AG10803 (cell line): ENCODE measurements around the gene RC3H1.
"Not testable (repeated sequence)": the region's sequence is repeated elsewhere in the genome, so short reads cannot be mapped to it uniquely, and the experiment has no call there.

Experiments used
- DNase-seq: peaks from one replicate; pipeline ENCODE4 v3.0.0; 2010; ENCODE audit warnings: low read depth
- H3K4me3 ChIP-seq: 2 replicates; pipeline ENCODE4 v1.5.1; 2011; ENCODE audit warnings: mild to moderate bottlenecking, low read length, control low read depth
- TF ChIP-seq, protein P1 (sequence below): conservative IDR thresholded peaks from 2 replicates; pipeline ENCODE4 v1.5.1; 2011; ENCODE audit warnings: mild to moderate bottlenecking, low read length, control low read depth, inconsistent platforms

RC3H1 gene

DNA sequence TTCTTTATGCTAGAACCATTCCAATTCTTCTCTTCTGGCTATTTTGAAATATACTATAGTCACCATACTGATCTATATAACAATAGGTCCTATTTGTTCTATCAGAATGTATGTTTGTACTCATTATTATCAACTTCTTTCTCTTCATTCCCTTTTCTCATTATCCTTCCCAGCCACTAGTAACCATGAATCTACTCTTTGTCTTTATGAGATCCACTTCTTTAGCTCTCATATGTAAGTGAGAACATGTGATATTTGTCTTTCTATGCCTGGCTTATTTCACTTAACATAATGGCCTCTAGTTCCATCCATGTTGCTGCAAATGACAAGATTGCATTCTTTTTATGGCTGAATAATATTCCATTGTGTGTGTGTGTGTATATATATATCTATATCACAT is 31.7 kb upstream of the RC3H1 start:
- TF ChIP-seq, protein P1, sequence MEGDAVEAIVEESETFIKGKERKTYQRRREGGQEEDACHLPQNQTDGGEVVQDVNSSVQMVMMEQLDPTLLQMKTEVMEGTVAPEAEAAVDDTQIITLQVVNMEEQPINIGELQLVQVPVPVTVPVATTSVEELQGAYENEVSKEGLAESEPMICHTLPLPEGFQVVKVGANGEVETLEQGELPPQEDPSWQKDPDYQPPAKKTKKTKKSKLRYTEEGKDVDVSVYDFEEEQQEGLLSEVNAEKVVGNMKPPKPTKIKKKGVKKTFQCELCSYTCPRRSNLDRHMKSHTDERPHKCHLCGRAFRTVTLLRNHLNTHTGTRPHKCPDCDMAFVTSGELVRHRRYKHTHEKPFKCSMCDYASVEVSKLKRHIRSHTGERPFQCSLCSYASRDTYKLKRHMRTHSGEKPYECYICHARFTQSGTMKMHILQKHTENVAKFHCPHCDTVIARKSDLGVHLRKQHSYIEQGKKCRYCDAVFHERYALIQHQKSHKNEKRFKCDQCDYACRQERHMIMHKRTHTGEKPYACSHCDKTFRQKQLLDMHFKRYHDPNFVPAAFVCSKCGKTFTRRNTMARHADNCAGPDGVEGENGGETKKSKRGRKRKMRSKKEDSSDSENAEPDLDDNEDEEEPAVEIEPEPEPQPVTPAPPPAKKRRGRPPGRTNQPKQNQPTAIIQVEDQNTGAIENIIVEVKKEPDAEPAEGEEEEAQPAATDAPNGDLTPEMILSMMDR, result no peak
- DNase-seq, result no peak
- no peak overlapping the region for H3K4me3 ChIP-seq

DNA sequence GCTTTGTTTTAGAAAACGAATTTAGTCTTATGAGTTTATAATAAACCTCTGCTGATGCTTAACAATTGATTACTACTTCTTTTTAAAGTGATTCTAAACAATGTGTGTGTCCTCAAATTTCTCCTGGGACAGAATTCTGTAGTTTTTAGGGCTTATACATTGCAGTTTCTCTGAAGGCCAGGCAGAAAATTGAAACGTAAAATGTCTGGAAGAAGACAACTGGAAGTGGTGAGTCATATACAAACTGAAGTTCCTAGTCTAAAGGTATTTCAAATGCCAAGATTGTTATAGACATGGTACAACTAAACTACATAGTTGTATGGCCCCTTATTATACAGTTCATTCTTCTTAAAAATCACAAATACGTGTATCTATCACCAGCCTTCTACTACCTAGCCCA is 30.5 kb upstream of the RC3H1 start:
- DNase-seq, result no peak
- no peak overlapping the region for H3K4me3 ChIP-seq
- TF ChIP-seq, protein P1, result no peak

DNA sequence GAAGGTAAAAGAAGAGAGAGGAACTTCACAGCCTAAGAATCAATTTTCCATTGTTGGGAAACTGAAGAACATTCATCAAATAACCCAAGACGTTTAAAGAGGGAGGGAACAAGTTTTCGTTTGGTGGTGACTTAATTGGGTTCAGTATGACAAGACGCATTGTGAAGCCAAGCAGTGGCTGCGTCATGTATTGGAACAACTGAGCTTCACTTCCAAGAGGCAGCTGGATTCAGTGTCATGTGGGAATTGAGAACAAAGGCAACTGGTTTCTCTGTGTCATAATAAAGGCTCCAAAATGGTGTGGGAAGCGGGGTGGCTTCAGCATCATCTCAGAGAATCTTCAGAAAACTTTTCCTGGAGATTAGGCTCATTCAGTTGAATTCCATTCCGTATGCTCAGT is 29.8 kb upstream of the RC3H1 start:
- TF ChIP-seq, protein P1, result no peak
- no peak overlapping the region for H3K4me3 ChIP-seq
- peak; percentile 23 for DNase-seq

DNA sequence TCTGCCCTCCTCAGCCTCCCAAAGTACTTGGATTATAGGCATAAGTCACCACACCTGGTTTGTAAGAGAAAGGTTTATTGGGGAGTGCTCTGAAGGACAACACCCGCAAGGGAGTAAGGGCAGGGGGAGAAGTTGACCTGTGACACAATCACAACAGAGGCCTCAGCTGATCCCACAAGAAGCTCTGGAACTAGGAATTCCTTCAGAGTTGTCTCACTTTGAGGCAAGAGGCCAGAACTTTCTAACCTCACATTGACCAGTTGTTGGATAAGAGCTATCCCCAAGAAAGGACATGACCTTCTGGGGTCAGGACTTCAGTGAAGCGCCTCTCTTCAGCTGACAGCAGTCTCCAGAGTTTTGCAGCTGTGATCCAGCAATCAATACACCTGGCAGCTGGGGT is 27.4 kb upstream of the RC3H1 start:
- TF ChIP-seq, protein P1, result no peak
- no peak overlapping the region for H3K4me3 ChIP-seq
- DNase-seq, result peak; percentile 8

DNA sequence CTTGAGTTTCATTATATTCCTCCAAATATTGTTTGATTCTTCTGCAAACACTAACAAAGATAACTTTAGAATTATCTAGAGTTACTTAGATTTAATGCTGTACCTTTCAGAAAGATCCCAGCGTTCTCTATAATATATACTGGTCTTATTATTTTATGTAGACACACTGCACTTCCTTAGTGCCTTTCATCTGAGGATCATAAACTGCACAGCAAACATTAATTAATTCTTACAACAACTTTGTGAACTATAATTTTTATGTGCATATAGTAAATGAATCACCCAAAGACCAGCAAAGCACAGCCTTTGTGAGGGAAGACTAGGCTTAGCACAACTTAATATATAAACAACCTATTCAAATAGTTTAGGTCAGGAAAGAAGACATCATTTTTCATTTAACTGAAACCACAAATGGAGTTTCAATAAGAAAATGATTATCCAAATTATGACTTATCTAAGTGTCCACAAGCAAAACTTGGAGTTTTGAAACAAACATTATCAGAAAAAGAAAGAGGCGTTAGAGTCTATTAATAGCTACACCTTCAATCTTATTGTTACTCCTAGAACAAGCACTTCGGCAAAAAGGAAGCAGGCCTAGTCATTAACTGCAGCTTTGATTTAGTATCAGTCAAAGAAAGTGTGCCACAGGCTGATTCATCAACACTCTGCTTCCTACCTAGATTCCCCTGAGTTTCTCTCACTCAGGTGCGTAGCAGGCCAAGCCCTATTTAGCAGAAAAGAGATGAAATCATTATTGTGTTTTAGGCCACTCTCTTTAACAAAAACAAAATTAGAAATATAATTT is 22.5 kb upstream of the RC3H1 start:
- DNase-seq, result no peak
- TF ChIP-seq, protein P1, result no peak
- H3K4me3 ChIP-seq, result no peak overlapping the region

DNA sequence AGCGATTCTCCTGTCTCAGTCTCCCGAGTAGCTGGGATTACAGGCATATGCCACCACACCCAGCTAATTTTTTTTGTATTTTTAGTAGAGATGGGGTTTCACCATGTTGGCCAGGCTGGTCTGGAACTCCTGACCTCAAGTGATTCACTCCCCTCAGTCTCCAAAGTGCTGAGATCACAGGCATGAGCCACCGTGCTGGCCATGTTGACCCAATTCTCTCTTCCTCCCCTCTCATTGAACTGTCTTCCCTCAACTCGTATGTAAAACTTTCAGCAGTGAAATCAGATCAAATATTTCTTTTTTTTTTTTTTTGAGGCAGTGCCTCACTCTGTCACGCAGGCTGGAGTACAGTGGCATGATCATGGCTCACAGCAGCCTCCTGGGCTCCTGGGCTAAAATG is 20.4 kb upstream of the RC3H1 start:
- not testable (repeated sequence) for H3K4me3 ChIP-seq
- peak; percentile 3 for DNase-seq

DNA sequence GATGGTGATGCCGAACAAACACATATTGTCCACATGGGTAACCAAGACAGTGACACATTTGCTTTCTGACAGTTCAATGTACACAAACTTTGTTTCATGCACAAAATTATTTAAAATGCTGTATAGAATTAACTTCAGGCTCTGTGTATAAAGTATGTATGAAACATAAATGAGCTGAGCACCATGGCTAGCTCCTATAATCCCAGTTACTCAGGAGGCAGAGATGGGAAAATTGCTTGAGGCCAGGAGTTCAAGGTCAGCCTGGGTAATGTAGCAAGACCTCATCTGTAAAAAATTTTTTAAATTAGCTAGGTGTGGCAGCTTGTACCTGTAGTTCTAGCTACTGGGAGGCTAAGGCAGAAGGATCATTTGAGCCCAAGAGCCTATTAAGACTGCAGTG is 19.2 kb upstream of the RC3H1 start:
- no peak for DNase-seq
- TF ChIP-seq, protein P1, result no peak
- no peak overlapping the region for H3K4me3 ChIP-seq
